NCI-H345 treated with DMSO at 0.1 percent for 48 hours (cell line): ENCODE data around the gene CALB2.

Experiments used
- DNase-seq: peaks from one replicate; lab custom pipeline; 2025; ENCODE audit not compliant: unreplicated experiment; lab: John Stamatoyannopoulos, UW

Gene CALB2

GRCh38 chr16:71387045-71387871, 28.7 kb downstream of the CALB2 start:
- DNase-seq = no peak

GRCh38 chr16:71389330-71389729, 30.8 kb downstream of the CALB2 start:
- no peak for DNase-seq

DNA sequence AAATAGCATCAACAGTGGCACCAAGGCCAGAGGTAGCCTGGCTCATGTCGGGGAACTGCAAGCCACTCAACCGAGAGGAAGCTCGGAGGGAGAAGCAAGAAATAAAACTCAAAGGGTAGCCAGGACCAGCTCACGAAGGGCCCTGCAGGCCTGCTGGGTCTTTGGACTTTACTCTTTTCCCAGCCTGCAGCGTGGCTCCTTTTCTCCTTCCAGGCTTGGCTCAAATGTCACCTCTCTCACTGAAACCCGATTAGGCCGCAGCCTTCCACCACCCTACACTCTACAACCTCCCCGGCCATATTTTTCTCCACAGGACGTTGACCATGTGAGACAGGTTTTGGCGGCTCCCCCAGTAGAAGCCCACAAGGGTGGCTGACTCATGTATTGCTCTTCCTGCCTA, 38.1 kb downstream of the CALB2 start:
- DNase-seq = no peak

DNA sequence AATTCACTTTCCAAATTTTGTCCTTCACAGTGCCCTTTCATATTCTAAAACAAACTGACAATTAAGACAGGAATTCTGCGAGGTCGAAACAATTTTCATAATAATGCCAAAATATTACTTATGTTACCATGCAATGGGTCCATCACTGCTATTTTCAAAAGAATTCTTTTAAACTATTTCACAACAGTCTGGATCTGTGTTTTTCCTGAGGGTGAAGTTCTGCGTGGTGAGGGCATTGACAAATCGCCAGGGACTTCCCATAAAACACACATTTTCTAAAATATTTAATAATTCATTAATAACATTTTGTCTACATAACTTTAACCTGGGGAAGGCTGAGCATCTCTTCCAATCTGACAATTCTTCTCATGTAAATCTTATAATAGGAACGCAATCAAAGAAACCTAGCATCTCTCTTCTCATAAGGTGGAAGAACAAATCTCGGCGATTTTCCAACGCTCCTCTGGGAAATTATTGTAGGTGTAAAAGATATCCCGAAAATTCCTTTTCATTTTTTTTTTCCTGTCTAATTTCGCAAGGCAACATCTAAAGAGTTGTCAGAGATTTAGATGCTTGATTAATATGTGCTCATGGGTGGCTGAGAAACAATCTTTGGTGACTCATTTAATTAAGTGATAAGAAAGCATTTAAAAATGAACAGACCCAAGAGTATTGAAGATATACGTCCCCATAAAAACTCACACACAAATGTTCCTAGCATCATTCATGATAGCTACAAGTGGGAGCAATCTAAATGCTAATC, 41.5 kb downstream of the CALB2 start:
- DNase-seq = no peak

GRCh38 chr16:71402007-71402406, 43.5 kb downstream of the CALB2 start:
- no peak for DNase-seq

GRCh38 chr16:71402674-71403073, 44.2 kb downstream of the CALB2 start:
- no peak for DNase-seq

DNA sequence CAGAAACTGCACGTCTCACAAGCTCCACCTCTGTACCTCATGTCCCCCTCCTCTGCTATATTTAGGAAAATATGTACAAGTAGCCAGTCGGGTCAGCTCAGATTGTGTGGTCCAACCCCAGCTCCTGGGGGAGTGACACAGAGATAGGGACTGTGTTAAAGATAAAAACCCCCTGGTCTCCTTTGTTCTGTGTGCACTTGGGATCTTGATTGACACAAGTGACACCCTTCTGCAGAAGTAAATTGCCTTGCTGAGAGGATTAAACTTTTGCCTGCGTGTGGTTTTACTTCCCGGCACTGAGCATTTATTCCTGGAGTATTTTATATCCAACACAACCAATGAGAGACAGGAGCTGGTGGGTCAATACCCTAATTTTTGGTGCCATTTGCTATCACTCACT, 45.8 kb downstream of the CALB2 start:
- DNase-seq = no peak

- DNase-seq = no peak
These were observed 47.8 kb downstream of the CALB2 start for GRCh38 chr16:71406316-71406715.

DNA sequence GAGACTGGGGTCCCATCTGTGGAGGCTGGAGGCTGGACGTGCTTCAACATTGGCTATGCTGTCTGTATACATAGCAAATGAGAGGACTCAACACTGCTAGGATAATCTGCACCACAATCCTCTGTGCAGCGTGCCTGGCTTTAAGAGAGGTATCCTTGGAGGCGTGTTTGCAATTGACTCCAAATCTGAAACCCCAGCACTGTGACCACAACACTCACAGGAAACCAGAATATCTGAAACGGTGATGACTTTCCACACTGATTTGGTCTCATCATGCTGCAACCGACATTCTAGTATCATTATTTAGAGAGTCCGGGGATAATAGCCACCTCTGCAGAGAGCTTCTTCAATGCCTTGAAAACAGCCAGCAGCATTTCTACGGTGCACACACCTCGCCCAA, 48.2 kb downstream of the CALB2 start:
- no peak for DNase-seq

- DNase-seq = no peak
These were observed 49.2 kb downstream of the CALB2 start for GRCh38 chr16:71407731-71408130.

DNA sequence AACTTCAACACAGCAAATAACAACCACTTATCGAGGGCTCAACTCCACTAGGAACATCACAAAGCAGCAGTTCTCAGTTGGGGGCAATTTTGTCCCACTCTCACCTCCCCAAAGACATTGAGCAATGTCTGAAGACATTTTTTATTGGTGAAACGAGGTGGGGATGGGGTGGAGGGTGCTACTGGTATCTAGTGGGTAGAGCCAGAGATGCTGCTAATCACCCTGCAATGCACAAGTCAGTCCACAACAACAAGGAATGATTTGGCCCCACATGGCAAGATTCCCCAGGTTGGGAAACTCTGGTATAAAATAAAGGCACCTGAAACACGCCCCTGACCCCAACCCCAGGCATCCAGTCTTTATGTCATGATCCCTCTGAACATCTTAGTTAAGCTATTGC, 50.0 kb downstream of the CALB2 start:
- DNase-seq = no peak

GRCh38 chr16:71409011-71409775, 50.7 kb downstream of the CALB2 start:
- DNase-seq = no peak

DNA sequence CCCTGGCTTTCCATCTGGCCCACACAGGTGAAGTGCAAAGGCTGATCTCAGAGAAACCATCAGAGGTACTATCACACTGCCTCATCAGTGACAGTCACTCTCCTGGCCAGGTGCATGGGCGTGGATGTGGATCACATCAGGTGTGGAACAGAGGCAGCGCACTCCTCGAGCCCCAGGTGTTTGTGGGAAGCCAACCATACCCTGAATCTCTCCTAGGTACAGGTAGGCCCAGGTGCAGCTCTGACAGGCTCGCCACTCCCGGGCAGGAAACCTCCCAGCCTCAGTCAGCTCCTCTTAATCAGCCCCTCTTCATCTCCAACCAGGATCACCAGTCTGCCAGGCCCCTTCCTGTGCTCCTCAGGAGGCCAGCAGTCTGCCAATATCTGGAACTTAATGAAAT, 51.6 kb downstream of the CALB2 start:
- no peak for DNase-seq

DNA sequence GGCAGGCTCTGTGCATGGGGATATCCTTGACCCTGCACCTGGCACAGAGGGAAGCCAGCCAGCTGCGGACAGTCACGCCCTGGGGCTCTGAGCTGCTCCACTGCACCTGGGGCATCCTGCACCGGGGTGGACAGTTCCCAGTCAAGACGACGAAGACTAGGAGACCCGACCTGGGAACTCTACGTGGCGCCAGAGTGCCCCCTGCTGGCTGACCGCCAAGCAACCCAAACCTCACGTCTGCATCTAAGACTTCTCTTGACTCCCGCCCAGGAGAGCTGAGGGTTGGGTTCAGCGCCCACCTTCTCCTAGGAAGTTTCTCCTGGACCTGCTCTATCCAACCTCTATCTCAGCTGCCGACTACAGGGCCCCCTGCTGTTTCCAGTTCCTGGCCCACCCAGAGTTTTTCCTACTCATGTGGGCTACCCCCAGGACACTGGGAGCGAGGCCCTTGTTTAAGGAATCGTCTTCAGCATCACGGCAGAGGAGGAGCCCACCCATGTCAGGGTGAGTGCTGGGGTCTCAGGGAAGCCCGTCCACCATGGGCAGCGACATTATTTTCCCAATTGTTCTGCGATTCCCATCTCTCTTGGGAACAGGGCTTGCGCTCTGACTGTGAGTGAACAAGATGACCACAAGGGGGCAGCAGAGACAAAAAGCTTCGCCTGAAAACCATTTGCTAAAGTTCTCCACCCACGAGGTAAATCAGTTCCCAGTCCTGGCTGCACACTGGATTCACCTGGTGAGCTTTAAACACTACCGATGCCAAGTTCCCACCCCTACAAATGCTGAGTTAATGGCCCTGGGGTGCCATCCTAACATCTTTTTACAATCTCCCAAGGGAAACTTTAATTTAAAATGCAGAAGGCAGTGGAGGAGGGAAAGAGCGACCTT, 54.0 kb downstream of the CALB2 start:
- peak; percentile 39 for DNase-seq

- no peak for DNase-seq
These were observed 54.8 kb downstream of the CALB2 start for GRCh38 chr16:71413341-71413740.

DNA sequence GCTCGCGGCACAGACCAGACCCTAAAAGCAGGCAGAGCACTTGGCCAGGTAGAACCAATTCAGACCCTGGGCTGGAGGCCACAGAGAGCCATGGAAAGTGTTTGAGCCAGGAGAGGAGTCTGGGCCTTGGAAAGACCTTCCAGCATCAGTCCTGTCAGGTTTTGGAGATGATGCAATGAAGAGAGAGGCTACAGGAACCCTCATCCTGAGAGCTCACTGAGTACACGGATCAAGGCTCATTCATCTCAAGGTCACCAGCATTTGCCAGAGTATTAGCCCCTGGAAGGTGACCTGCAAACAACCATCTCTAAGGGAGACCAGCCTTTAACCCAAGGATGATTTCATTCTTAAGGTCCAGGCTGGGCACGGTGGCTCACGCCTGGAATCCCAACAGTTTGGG, 55.5 kb downstream of the CALB2 start:
- no peak for DNase-seq

GRCh38 chr16:71421911-71422310, 63.4 kb downstream of the CALB2 start:
- DNase-seq = no peak

GRCh38 chr16:71423016-71423415, 64.5 kb downstream of the CALB2 start:
- no peak for DNase-seq

- DNase-seq = no peak
These were observed 65.3 kb downstream of the CALB2 start for GRCh38 chr16:71423865-71424264.

DNA sequence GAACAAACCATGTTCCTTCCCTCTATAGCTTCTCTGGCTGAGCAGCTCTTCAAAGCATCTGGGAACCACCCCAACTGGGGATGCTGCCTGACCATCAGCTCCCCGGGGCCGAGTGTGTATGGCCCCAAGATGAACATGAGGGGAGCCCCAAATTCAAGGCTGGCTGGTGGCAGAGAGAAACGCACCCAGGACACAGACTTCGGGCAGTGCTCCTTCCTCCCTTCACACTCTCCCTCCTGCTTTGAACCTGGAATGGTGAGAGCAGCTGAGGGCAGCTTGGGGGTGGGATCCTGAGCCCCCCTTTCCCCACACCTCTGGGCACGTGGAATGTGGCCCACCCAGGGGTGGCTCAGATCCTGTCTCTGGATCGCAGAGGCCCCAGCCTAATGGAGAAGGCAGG, 66.1 kb downstream of the CALB2 start:
- no peak for DNase-seq

DNA sequence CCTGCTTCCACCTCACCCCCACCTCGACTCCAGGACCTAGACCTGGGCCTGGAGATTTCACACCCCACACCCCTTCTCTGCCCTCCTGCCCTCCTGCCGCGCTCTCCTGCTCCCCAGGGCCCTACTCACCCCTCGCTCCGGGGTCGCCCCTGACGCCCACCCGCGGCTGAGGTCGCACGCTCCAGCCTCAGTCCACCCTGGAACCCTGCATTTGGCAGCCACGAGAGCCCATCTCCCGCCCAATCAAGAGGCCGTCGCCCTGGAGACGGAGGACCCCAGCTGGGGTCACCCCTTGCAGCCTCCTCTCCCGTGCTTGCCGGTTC, 67.2 kb downstream of the CALB2 start:
- no peak for DNase-seq
